Mesenchymal stem cell (in vitro differentiated cells and primary cell): Measurements from ENCODE around the gene SEMA5B.

Experiments used
- DNase-seq: peaks from one replicate; pipeline ENCODE4 v3.0.0-alpha.2; 2013
- H2AFZ ChIP-seq: one replicate; pipeline ENCODE4 v1.6.1; 2013; ENCODE audit warnings: low read depth, mild to moderate bottlenecking, control low read depth, inconsistent platforms, low read length, moderate library complexity
- H2AK5ac ChIP-seq: 2 replicates; pipeline ENCODE4 v1.6.1; 2013; ENCODE audit warnings: low read length, moderate library complexity, mild to moderate bottlenecking, inconsistent platforms; ENCODE audit not compliant: severe bottlenecking
- H2BK120ac ChIP-seq: one replicate; pipeline ENCODE4 v1.6.1; 2013; ENCODE audit warnings: low read depth, mild to moderate bottlenecking, inconsistent platforms, low read length, moderate library complexity
- H2BK12ac ChIP-seq, 2 experiments: one replicate each; pipeline ENCODE4 v1.6.1; 2013; ENCODE audit warnings: inconsistent platforms in 2 of 2, low read length in 2 of 2, mild to moderate bottlenecking in 2 of 2, moderate library complexity in 2 of 2, control low read depth in 1 of 2
- H2BK15ac ChIP-seq: one replicate; pipeline ENCODE4 v1.6.1; 2013; ENCODE audit warnings: mild to moderate bottlenecking, low read depth, inconsistent platforms; ENCODE audit not compliant: poor library complexity, severe bottlenecking
- H2BK5ac ChIP-seq: 2 replicates; pipeline ENCODE4 v1.6.1; 2013; ENCODE audit warnings: low read depth, mild to moderate bottlenecking, low read length, control low read depth, inconsistent platforms; ENCODE audit not compliant: poor library complexity, severe bottlenecking
- H3K14ac ChIP-seq, 2 experiments: one replicate each; pipeline ENCODE4 v1.6.1; 2013; ENCODE audit warnings: inconsistent platforms in 2 of 2, low read length in 2 of 2, control low read depth in 1 of 2, mild to moderate bottlenecking in 1 of 2, moderate library complexity in 1 of 2
- H3K18ac ChIP-seq, 2 experiments: one replicate each; pipeline ENCODE4 v1.6.1; 2013; ENCODE audit warnings: inconsistent platforms in 2 of 2, low read length in 2 of 2, control low read depth in 1 of 2, low read depth in 1 of 2, mild to moderate bottlenecking in 1 of 2
- H3K23ac ChIP-seq, 2 experiments: one replicate each; pipeline ENCODE4 v1.6.1; 2013; ENCODE audit warnings: inconsistent platforms in 2 of 2, low read length in 2 of 2, mild to moderate bottlenecking in 2 of 2, moderate library complexity in 2 of 2, control low read depth in 1 of 2
- H3K27ac ChIP-seq: 2 replicates; pipeline ENCODE4 v1.5.1; 2013; ENCODE audit warnings: mild to moderate bottlenecking, moderate library complexity, low read length, control low read depth, inconsistent platforms; ENCODE audit not compliant: poor library complexity, severe bottlenecking
- H3K27me3 ChIP-seq, 2 experiments: 2 replicates each; pipeline versions ENCODE4 v1.6.1 to v1.7.0; 2013; ENCODE audit warnings: low read length in 2 of 2, mild to moderate bottlenecking in 2 of 2, moderate library complexity in 2 of 2, control low read depth in 1 of 2, inconsistent platforms in 1 of 2; ENCODE audit not compliant: control insufficient read depth in 1 of 2, insufficient read depth in 1 of 2
- H3K36me3 ChIP-seq, 2 experiments: 2 replicates each; pipeline versions ENCODE4 v1.6.1 to v1.7.0; 2013; ENCODE audit warnings: low read length in 2 of 2, control low read depth in 1 of 2, inconsistent platforms in 1 of 2, low read depth in 1 of 2, mild to moderate bottlenecking in 1 of 2; ENCODE audit not compliant: insufficient read depth in 2 of 2, control insufficient read depth in 1 of 2
- H3K4ac ChIP-seq, 2 experiments: one replicate each; pipeline ENCODE4 v1.6.1; 2013; ENCODE audit warnings: inconsistent platforms in 2 of 2, low read length in 2 of 2, mild to moderate bottlenecking in 2 of 2, moderate library complexity in 2 of 2, control low read depth in 1 of 2, low read depth in 1 of 2
- H3K4me1 ChIP-seq: 2 replicates; pipeline ENCODE4 v1.6.1; 2013; ENCODE audit warnings: low read depth, low read length, control low read depth; ENCODE audit not compliant: control insufficient read depth, insufficient read depth
- H3K4me2 ChIP-seq: 2 replicates; pipeline ENCODE4 v1.6.1; 2013; ENCODE audit warnings: low read length, mild to moderate bottlenecking, inconsistent platforms; ENCODE audit not compliant: poor library complexity, severe bottlenecking
- H3K4me3 ChIP-seq, 2 experiments: 2 replicates each; pipeline versions ENCODE4 v1.5.1 to v1.7.0; 2013; ENCODE audit warnings: low read length in 2 of 2, mild to moderate bottlenecking in 2 of 2, control low read depth in 1 of 2, low read depth in 1 of 2; ENCODE audit not compliant: insufficient read depth in 1 of 2
- H3K79me1 ChIP-seq: replicated peaks from 2 replicates; pipeline ENCODE4 v1.6.1; 2013; ENCODE audit warnings: mild to moderate bottlenecking, control low read depth, low read length, inconsistent platforms; ENCODE audit not compliant: poor library complexity, severe bottlenecking
- H3K9ac ChIP-seq: 2 replicates; pipeline ENCODE4 v1.7.0; 2013; ENCODE audit warnings: mild to moderate bottlenecking, low read length, moderate library complexity
- H3K9me3 ChIP-seq: 2 replicates; pipeline ENCODE4 v1.7.0; 2013; ENCODE audit warnings: mild to moderate bottlenecking, low read length; ENCODE audit not compliant: control insufficient read depth
- H4K8ac ChIP-seq: one replicate; pipeline ENCODE4 v1.6.1; 2013; ENCODE audit warnings: inconsistent platforms, mild to moderate bottlenecking, low read length, moderate library complexity
- H4K91ac ChIP-seq: one replicate; pipeline ENCODE4 v1.6.1; 2013; ENCODE audit warnings: mild to moderate bottlenecking, low read length, inconsistent platforms
- WGBS: methylation state at CpG from one replicate; pipeline ENCODE4 v1.1.7; 2013; ENCODE audit warnings: mixed read lengths; 5-methylcytosine and 5-hydroxymethylcytosine counted together

The SEMA5B gene

DNA sequence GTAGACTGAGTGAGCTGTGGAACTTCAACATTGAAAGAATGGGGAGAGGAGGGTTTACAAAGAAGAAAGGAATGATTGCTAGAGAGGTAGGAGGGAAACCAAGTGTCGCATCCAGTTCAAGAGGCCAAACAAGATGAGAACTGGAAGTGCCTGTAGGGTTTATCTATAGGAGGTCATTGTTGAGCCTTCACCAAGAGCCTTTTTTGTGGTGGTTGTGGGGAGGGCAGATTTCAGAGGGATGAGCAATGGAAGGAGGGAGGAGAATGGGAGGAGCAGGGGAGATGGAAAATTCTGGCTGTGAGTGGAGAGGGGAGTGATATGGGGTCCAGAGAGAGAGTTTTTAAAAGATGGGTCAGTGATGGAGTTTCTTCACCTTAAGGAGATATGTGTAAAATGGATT is 47.8 kb upstream of the SEMA5B start:
- Histone ChIP-seq H3K4ac (no peak overlapping the region), H3K27ac (no peak overlapping the region), H3K27me3 (no peaks in the 10 kb centered on the region), H2BK12ac (no peak overlapping the region), H4K91ac (no peak overlapping the region), H3K23ac (no peak overlapping the region), H3K4me3 (no peak overlapping the region), H2AFZ (no peak overlapping the region), H2BK15ac (no peak overlapping the region), H3K14ac (no peak overlapping the region), H2BK120ac (no peak overlapping the region), H2BK5ac (no peak overlapping the region), H3K4me1 (peaks cover 5% of the 10 kb centered on the region), H3K79me1 (peaks cover 21% of the 10 kb centered on the region), H3K9me3 (no peaks in the 10 kb centered on the region), H3K36me3 (peaks cover 2 to 3% of the 10 kb centered on the region in 2 experiments), H4K8ac (no peak overlapping the region), H2AK5ac (no peak overlapping the region), H3K9ac (no peak overlapping the region), H3K4me2 (no peak overlapping the region), H3K18ac (no peak overlapping the region)
- DNase-seq = peak; percentile 47
- WGBS = 53% methylated on average over 1 of the region's 1 CpG

DNA sequence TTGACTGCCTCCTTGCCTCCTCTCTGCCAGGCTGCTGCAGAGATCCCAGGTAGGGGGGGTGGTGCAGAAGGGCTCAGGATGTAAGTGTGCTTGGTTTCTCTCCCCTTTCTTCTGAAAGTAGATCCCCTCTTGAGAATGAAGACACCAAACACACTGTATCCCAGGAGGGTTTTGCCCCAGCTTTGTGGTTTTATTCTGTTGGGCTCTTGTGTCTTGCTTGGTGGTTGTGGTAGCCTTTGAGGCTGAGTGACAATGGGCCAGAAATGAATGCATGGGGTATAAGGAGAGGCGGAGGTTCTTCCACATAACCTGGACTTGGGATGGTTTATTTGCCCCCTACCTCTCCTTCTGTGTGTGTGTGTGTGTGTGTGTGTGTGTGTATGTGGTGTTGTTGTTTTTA is 45.0 kb upstream of the SEMA5B start:
- Histone ChIP-seq H3K14ac (no peak overlapping the region), H3K4ac (no peak overlapping the region), H3K18ac (no peak overlapping the region), H2AFZ (no peak overlapping the region), H3K4me2 (no peak overlapping the region), H2BK15ac (no peak overlapping the region), H3K27ac (no peak overlapping the region), H2AK5ac (no peak overlapping the region), H3K4me1 (peaks cover 17% of the 10 kb centered on the region), H4K8ac (no peak overlapping the region), H3K4me3 (no peak overlapping the region), H3K9ac (no peak overlapping the region), H2BK12ac (no peak overlapping the region), H3K23ac (no peak overlapping the region), H3K27me3 (no peaks in the 10 kb centered on the region), H3K36me3 (peaks cover 2 to 3% of the 10 kb centered on the region in 2 experiments), H3K79me1 (peaks cover 28% of the 10 kb centered on the region), H2BK120ac (no peak overlapping the region), H4K91ac (no peak overlapping the region), H3K9me3 (no peaks in the 10 kb centered on the region), H2BK5ac (no peak overlapping the region)
- no peak for DNase-seq
- 100% methylated on average over 1 of the region's 1 CpG for WGBS

DNA sequence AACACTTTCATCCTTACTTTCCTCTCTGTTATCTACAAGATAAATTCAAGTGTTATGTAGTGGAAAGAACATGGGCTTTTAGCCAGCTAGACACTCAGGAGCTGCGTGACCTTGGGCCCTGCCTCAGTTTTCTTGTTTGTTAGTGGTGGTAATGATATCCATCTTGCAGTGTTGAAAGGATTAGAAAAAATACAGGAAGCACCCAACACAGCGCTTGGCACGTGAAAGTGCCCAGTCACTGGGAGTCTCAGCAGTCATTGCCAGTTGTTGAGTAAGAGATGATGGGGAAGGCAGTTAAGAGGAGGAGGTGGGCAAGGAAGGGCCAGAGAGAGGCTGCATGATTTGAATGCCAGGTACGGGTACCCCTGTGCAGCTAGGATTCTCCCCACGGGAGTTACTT is 44.6 kb upstream of the SEMA5B start:
- Histone ChIP-seq H4K91ac (no peak overlapping the region), H3K9ac (no peak overlapping the region), H4K8ac (no peak overlapping the region), H2BK12ac (no peak overlapping the region), H3K14ac (no peak overlapping the region), H2BK5ac (no peak overlapping the region), H3K4me1 (peaks cover 17% of the 10 kb centered on the region), H2AK5ac (no peak overlapping the region), H3K79me1 (peaks cover 32% of the 10 kb centered on the region), H3K23ac (no peak overlapping the region), H3K27ac (no peak overlapping the region), H3K4me3 (no peak overlapping the region), H2BK120ac (no peak overlapping the region), H2BK15ac (no peak overlapping the region), H3K9me3 (no peaks in the 10 kb centered on the region), H3K27me3 (no peaks in the 10 kb centered on the region), H3K18ac (no peak overlapping the region), H3K4me2 (no peak overlapping the region), H3K36me3 (peaks cover 2 to 3% of the 10 kb centered on the region in 2 experiments), H2AFZ (no peak overlapping the region), H3K4ac (no peak overlapping the region)
- DNase-seq = no peak
- 96% methylated on average over 5 of the region's 5 CpGs for WGBS

- peaks cover 2 to 3% of the 10 kb centered on the region in 2 experiments for H3K36me3 ChIP-seq
- peaks cover 19% of the 10 kb centered on the region for H3K4me1 ChIP-seq
- H3K9ac ChIP-seq = no peak overlapping the region
- H3K27ac ChIP-seq = no peak overlapping the region
- no peak overlapping the region for H4K8ac ChIP-seq
- H2AK5ac ChIP-seq = no peak overlapping the region
- peaks cover 32% of the 10 kb centered on the region for H3K79me1 ChIP-seq
- no peak overlapping the region for H3K18ac ChIP-seq
- DNase-seq = no peak
- 98% methylated on average over 7 of the region's 7 CpGs for whole genome bisulfite sequencing
- peak overlapping the region in 1 of 2 experiments; percentile 19 for H3K23ac ChIP-seq
- H3K4ac ChIP-seq = no peak overlapping the region
- H3K9me3 ChIP-seq = no peaks in the 10 kb centered on the region
- H3K27me3 ChIP-seq = no peaks in the 10 kb centered on the region
- no peak overlapping the region for H2BK12ac ChIP-seq
- no peak overlapping the region for H2AFZ ChIP-seq
- no peak overlapping the region for H3K4me3 ChIP-seq
- no peak overlapping the region for H2BK5ac ChIP-seq
- H3K14ac ChIP-seq = no peak overlapping the region
- H4K91ac ChIP-seq = no peak overlapping the region
- no peak overlapping the region for H2BK120ac ChIP-seq
- H2BK15ac ChIP-seq = no peak overlapping the region
- no peak overlapping the region for H3K4me2 ChIP-seq
These were observed 44.0 kb upstream of the SEMA5B start for GRCh38 chr3:123071581-123071980.
